Thyroid gland (tissue), 4 donors: ENCODE results near the gene SLC35A1. TPM values are rescaled to one million over a fixed set of nuclear protein-coding genes. Genes with fewer than 3 reads are reported as not detected.

Experiments used
- DNase-seq, 2 donors: peaks; one replicate each; pipeline ENCODE4 v3.0.0-alpha.2; 2019
- H3K27ac ChIP-seq, 3 donors: fragments of 200-600 bp; sonication (generic); 1 replicate in 2 of 3; 2 replicates in 1 of 3; pipeline ENCODE4 v1.5.1; 2016 to 2019; ENCODE audit warnings: mild to moderate bottlenecking in 1 of 3, moderate library complexity in 1 of 3
- H3K27me3 ChIP-seq: fragments of 200-600 bp; sonication (generic); one replicate; pipeline ENCODE4 v1.5.1; 2019
- H3K36me3 ChIP-seq, 2 donors: fragments of 200-600 bp; sonication (generic); one replicate each; pipeline ENCODE4 v1.5.1; 2016 to 2019
- H3K4me1 ChIP-seq, 2 donors: fragments of 200-600 bp; sonication (generic); one replicate each; pipeline ENCODE4 v1.5.1; 2017 to 2019
- H3K4me3 ChIP-seq, 3 donors: fragments of 200-600 bp; sonication (generic); replicated peaks in 1 of 3; 1 replicate in 2 of 3; 2 replicates in 1 of 3; pipeline ENCODE4 v1.5.1; 2016; ENCODE audit warnings: mild to moderate bottlenecking in 1 of 3
- H3K9me3 ChIP-seq: fragments of 200-600 bp; sonication (generic); one replicate; pipeline ENCODE4 v1.5.1; 2017
- POLR2A ChIP-seq, 2 donors: fragments of 450-650 bp; IDR thresholded peaks; one replicate each; pipeline ENCODE4 v1.6.1; 2017; ENCODE audit warnings: antibody characterized with exemption in 2 of 2, mild to moderate bottlenecking in 2 of 2, moderate library complexity in 1 of 2
- WGBS, 2 donors: methylation state at CpG; one replicate each; pipeline ENCODE4 v1.1.5; 2017; 5-methylcytosine and 5-hydroxymethylcytosine counted together
- intact Hi-C: fragments of 100-400 bp; cut with DNase I; formaldehyde crosslinking; loops from one replicate; pipeline ENCODE4 v1.15.1; 2023
- small RNA-seq: library from RNA; depleted of rRNA; stranded (forward); fragments of <200 nt; gene quantifications from one replicate; pipeline ENCODE3, GENCODE V24; 2016
- total RNA-seq, 4 donors: library from RNA; depleted of rRNA; stranded (reverse); fragments of >200 nt; gene quantifications; one replicate each; pipeline ENCODE4 v1.2.3, GENCODE V29; 2016
- TF ChIP-seq, protein P1 (sequence below), 6 experiments: fragments of 200-600 bp in 3 of 6; fragments of 450-650 bp in 3 of 6; sonication (generic) in 3 of 6; IDR thresholded peaks; one replicate each; pipeline ENCODE4 v1.5.1; 2016 to 2019; ENCODE audit warnings: antibody characterized with exemption in 6 of 6, mild to moderate bottlenecking in 2 of 6, inconsistent platforms in 1 of 6, moderate library complexity in 1 of 6

SLC35A1 gene
- total RNA-seq, 4 donors from 2014 or later = 13.2 to 23.2 (median 18.7) TPM

DNA sequence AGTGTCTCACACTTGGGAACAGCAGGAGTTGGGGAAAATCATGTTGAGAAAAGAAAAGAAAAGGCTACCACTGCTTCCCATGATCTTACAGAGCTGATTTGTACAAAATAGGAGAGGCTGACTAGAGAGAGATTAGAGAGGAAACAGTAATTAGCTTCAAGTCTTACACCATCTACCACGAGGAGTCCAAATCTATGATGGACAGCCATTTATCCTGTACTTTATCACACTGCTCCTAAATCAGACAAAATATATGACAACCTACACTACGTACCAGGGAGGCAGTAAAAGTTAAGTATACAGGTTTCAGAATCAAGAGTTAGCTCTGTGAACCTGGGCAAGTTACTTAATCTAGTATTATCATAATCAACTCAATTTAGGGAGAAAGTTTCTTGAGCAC, 79.0 kb downstream of the SLC35A1 start:
- Histone ChIP-seq H3K4me1 (no peaks in the 10 kb centered on the region), H3K27me3 (no peaks in the 10 kb centered on the region), H3K4me3 (no peak overlapping the region), H3K9me3 (no peaks in the 10 kb centered on the region), H3K36me3 (peaks cover 4 to 9% of the 10 kb centered on the region in 2 donors), H3K27ac (no peak overlapping the region)
- no peak for DNase-seq
- intact Hi-C loops = no loop called here
- TF ChIP-seq, protein P1, sequence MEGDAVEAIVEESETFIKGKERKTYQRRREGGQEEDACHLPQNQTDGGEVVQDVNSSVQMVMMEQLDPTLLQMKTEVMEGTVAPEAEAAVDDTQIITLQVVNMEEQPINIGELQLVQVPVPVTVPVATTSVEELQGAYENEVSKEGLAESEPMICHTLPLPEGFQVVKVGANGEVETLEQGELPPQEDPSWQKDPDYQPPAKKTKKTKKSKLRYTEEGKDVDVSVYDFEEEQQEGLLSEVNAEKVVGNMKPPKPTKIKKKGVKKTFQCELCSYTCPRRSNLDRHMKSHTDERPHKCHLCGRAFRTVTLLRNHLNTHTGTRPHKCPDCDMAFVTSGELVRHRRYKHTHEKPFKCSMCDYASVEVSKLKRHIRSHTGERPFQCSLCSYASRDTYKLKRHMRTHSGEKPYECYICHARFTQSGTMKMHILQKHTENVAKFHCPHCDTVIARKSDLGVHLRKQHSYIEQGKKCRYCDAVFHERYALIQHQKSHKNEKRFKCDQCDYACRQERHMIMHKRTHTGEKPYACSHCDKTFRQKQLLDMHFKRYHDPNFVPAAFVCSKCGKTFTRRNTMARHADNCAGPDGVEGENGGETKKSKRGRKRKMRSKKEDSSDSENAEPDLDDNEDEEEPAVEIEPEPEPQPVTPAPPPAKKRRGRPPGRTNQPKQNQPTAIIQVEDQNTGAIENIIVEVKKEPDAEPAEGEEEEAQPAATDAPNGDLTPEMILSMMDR (IDR thresholded peaks at IDR 0.05) = no peak
- no peak for TF ChIP-seq POLR2A (IDR thresholded peaks at IDR 0.05)
- WGBS, 2 donors = 82 to 88% methylated on average over 2 of the region's 2 CpGs

DNA sequence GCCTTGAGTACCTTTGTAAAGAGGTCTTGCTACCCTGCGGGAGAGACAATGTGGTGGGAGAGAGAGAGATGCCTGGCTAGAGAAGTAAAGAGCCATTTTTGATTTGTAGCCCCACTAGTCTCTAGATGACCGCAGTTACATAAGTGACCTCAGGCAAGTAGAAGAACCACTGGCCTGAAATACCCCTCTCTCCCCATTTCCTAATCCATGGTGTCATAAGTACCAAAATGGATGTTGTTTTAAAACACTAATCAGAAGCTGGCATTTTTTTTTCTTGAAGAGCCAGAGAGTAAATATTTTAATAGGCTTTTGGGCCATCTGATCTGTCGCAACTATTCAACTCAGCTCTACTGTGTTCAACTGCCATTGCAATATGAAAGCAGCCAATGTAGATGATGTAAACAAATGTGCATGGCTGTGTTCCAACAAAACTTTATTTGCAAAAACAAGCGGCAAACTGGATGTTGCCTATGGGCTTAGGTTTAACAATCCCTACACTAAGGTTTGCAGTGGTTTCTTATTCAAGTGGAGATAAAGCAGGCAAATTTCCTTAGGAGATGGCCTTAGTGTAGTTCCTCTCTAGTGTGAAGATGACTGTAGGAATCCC, 80.5 kb downstream of the SLC35A1 start:
- Histone ChIP-seq H3K27me3 (no peaks in the 10 kb centered on the region), H3K27ac (no peak overlapping the region), H3K4me1 (no peaks in the 10 kb centered on the region), H3K36me3 (peaks cover 4 to 9% of the 10 kb centered on the region in 2 donors), H3K4me3 (no peak overlapping the region), H3K9me3 (no peaks in the 10 kb centered on the region)
- TF ChIP-seq, protein P1 (IDR thresholded peaks at IDR 0.05) = no peak
- no peak for TF ChIP-seq POLR2A (IDR thresholded peaks at IDR 0.05)
- 80 to 96% methylated on average over 4 of the region's 4 CpGs for WGBS, 2 donors
- intact Hi-C loops = no loop called here
- no peak for DNase-seq

DNA sequence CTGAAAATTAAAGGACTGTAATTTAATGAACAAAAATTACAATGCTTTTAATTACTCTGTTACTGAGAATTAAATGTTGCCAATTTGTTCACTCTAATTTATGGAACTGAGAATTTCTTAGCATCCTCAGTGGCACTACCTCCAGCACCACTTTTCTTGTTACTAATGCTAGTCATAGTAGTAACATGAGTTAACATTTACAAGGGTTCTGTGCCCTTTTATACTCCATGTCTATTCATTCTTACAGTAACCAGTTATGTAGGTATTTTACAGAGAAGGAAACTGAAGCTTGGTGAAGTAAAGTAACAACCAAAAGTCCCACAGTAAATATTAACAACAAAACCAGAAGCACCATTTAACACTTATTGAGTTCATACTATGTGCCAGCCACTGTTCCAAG, 82.7 kb downstream of the SLC35A1 start:
- no peaks in the 10 kb centered on the region for H3K9me3 ChIP-seq
- no peak for TF ChIP-seq POLR2A (IDR thresholded peaks at IDR 0.05)
- TF ChIP-seq, protein P1 (IDR thresholded peaks at IDR 0.05) = no peak
- no peak overlapping the region for H3K27ac ChIP-seq
- H3K4me3 ChIP-seq = no peak overlapping the region
- DNase-seq = no peak
- H3K27me3 ChIP-seq = no peaks in the 10 kb centered on the region
- no peaks in the 10 kb centered on the region for H3K4me1 ChIP-seq
- peaks cover 4 to 6% of the 10 kb centered on the region in 2 donors for H3K36me3 ChIP-seq
- intact Hi-C loops = no loop called here

DNA sequence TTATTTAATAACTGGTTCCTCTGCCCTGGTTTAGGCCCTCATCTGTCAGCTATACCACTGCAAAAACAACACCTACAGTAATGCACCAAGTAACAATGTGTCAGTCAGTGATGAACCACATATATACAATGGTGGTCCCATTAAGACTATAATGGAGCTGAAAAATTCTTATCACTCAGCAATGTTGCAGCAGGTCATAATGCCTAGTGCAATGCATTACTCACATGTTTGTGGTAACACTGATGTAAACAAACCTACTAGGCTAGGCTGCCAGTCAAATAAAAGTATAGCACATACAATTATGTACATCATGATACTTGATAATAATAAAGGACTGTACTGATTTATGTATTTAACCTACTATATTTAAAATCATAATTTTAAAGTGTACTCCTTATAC, 85.7 kb downstream of the SLC35A1 start:
- Histone ChIP-seq H3K9me3 (no peaks in the 10 kb centered on the region), H3K36me3 (peaks cover 3 to 11% of the 10 kb centered on the region in 2 donors), H3K4me1 (no peaks in the 10 kb centered on the region), H3K4me3 (no peak overlapping the region), H3K27me3 (no peaks in the 10 kb centered on the region), H3K27ac (no peak overlapping the region)
- intact Hi-C loops = no loop called here
- no peak for DNase-seq
- no peak for TF ChIP-seq POLR2A (IDR thresholded peaks at IDR 0.05)
- TF ChIP-seq, protein P1 (IDR thresholded peaks at IDR 0.05) = no peak

DNA sequence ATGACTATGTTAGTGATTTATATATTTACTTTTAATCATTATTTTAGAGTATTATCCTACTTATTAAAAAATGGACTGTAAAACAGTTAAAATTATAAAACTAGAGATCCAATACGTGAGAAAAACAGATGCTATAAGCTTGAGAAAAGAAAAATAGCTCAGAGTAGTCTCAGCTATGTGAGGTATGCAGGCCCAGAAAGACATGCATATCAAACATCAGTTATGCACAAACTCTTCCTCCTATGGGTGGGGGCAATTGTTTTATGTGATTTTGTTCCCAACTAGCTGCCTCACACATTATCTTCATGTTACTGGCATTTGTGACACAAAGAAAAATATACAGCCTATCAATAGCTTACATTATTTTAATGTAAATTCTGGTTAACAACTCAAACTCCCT, 88.2 kb downstream of the SLC35A1 start:
- no peak overlapping the region for H3K27ac ChIP-seq
- H3K27me3 ChIP-seq = no peaks in the 10 kb centered on the region
- H3K9me3 ChIP-seq = no peaks in the 10 kb centered on the region
- intact Hi-C loops = no loop called here
- WGBS, 2 donors = 91 to 95% methylated on average over 1 of the region's 1 CpG
- TF ChIP-seq POLR2A (IDR thresholded peaks at IDR 0.05) = no peak
- TF ChIP-seq, protein P1 (IDR thresholded peaks at IDR 0.05) = no peak
- peaks cover 3 to 9% of the 10 kb centered on the region in 2 donors for H3K36me3 ChIP-seq
- DNase-seq = no peak
- H3K4me3 ChIP-seq = no peak overlapping the region
- peaks cover 0 to 3% of the 10 kb centered on the region in 2 donors for H3K4me1 ChIP-seq

Small RNAs within 50 kb of the gene (small RNA-seq; reads per million reads assigned to genes)
- gene AL049697.2 (not detected), gene RNU6-444P (not detected)

Other genes with a start within 250 kb of the SLC35A1 start
- gene SMIM8, start 150.4 kb upstream of the SLC35A1 start, total RNA-seq = 10 to 100 TPM; 16.4 to 18.9 (median 17.6) TPM
- not detected for gene GJB7, start 143.7 kb upstream of the SLC35A1 start, total RNA-seq
- 10 to 100 TPM in 1 of 4 donors, 1 to 10 TPM in 3; 4.3 to 12.1 (median 7.3) TPM for gene C6orf163, start 128.2 kb upstream of the SLC35A1 start, total RNA-seq
- 1 to 10 TPM; 1.2 to 4.1 (median 3.8) TPM for gene CFAP206, start 65.0 kb upstream of the SLC35A1 start, total RNA-seq
- 10 to 100 TPM; 28.4 to 38.7 (median 30.4) TPM for gene RARS2, start 117.0 kb downstream of the SLC35A1 start, total RNA-seq
- gene ORC3, start 117.2 kb downstream of the SLC35A1 start, total RNA-seq = 10 to 100 TPM; 18.3 to 33.6 (median 23.7) TPM
- gene AKIRIN2, start 229.3 kb downstream of the SLC35A1 start, total RNA-seq = 10 to 100 TPM; 20.1 to 24.0 (median 21.9) TPM